HG03469 (cell line): ENCODE results near the gene SLC27A1.
A peak's percentile ranks its signal among the peaks of the same experiment; 100 is the strongest.

Experiments used
- ATAC-seq: cut with Tn5 transposase; IDR thresholded peaks from one replicate; pipeline ENCODE4 v1.9.1; 2021; ENCODE audit warnings: mild to moderate bottlenecking, moderate library complexity, moderate number of reproducible peaks; ENCODE audit not compliant: unreplicated experiment

SLC27A1 gene

GRCh38 chr19:17470068-17470841 lies at the start of gene SLC27A1:
SLC27A1 (plus strand) TSS chr19:17470524; CDS start chr19:17470541, 17 bp downstream.
- ATAC-seq: peak; percentile 72

DNA sequence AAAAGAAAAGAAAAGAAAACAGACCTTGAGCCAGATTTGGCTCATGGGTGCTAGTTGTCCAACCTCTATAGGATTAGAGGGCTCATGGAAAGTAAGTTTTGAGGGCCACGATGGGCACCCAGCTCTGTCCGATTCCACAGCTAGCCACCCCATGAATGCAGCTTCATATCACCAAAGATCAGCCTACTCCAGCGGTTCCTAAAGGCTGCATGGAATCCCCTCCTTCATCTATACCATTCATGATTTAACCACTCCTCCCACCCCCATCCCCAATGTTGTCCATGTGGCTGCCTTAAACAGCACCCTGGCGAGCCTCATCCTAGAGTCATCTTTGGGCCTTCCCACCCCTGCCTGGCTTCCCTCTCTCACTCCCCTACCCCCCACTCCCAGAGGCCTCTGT lies 48.4 kb upstream of the SLC27A1 start:
- no peak for ATAC-seq

GRCh38 chr19:17423429-17424208 lies 46.7 kb upstream of the SLC27A1 start:
- ATAC-seq: no peak

DNA sequence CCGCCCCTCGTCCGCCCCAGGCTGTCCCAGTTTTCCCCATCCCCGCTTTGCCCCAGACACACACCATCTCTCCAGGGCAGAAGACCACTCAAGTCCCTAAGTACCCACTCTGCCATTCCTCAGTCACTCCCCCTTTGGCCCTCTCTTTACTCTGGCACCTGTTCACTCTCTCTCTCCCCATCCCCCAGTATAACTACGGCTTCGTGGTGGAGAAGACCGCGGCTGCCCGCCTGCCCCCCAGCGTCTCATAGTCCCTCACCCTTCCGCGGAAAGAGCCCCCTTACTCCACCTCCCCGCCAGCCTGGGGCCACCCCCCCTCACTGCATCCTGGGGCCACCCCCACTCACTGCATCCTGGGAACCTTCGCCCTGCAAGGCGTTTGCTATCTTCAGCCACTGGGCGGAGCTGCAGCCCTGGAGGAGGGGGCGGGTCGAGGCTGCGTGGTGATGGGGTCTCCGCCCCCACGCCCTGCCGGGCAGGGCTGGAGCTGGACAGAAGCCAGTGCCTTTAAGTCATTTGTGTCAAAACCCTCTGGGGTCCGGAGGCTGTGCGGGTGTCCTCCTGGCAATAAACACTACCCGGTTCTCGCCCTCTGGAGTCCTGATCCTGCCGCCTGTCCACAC lies 45.5 kb upstream of the SLC27A1 start:
- ATAC-seq: no peak

GRCh38 chr19:17429641-17430113 lies 40.6 kb upstream of the SLC27A1 start:
- ATAC-seq: no peak

GRCh38 chr19:17431417-17431816 lies 38.9 kb upstream of the SLC27A1 start:
- ATAC-seq: no peak

DNA sequence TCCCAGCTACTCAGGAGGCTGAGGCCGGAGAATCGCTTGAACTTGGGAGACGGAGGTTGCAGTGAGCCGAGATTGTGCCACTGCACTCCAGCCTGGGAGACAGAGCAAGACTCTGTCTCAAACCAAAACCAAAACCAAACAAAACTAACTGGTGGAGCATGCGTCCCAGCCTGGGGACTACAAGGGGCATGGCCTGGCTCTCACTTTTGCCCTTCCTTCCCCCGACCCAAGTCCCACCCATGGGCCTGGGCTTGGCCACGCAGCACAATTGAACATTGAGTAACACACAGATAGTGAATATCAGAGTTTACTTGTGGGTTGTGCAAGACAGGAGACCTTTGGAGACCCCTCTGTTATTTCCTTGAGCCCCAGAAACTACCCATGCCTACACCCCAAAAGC lies 35.1 kb upstream of the SLC27A1 start:
- no peak for ATAC-seq

- no peak for ATAC-seq
Observed at GRCh38 chr19:17436094-17436873, 34.0 kb upstream of the SLC27A1 start.

DNA sequence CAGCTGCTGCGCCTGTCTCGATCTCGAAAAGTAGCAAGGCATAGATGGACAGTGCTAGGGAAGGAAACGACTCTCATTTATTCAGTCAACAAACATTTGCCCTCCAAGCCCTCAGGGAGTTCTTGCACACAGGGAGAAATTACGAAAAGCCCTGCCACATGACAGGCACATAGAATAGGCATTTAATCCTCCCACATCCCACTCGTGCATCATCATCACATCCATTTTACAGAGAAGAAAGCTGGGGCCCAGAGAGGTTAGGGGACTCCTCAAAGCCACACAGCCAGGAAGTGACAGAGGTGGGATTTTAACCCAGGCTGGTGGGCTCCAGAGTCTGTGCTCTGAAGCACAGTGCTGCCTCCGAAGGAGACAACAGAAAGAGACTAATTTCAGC lies 33.5 kb upstream of the SLC27A1 start:
- no peak for ATAC-seq

DNA sequence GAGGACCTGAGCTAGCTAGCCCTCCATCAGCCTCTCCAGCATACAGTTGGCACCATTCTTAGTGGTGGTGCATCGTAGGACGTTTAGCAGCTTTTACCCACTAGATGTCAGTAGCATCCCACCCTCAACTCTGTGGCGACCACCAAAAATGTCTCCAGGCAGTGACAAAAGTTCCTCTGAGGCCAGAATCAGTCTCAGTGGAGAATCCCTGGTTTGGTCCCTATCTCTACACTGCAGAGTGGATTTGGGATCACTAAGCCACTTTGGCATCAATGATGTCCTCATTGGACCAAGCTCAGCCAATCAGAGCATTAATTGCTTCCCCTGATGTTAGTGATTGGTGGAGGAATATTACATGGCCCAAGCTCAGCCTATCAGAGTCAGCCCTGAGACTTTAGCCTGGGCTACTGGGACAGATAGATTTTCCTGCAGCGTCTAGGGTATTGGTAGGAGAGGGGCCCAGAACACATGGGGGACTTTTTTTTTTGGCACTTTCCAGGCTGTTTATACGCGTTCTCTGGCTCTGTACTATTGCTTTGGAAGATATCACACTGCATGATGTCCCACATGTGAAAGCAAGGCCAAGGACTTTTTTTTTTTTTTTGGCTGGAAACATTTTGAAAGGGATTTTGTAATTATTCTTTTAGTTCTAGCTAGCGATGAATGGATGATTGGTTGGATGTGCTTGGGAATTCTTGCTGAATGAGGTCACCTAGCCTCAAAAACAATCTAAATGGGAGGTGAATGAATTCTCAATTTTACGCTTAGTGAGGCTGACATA lies 28.9 kb upstream of the SLC27A1 start:
- no peak for ATAC-seq

DNA sequence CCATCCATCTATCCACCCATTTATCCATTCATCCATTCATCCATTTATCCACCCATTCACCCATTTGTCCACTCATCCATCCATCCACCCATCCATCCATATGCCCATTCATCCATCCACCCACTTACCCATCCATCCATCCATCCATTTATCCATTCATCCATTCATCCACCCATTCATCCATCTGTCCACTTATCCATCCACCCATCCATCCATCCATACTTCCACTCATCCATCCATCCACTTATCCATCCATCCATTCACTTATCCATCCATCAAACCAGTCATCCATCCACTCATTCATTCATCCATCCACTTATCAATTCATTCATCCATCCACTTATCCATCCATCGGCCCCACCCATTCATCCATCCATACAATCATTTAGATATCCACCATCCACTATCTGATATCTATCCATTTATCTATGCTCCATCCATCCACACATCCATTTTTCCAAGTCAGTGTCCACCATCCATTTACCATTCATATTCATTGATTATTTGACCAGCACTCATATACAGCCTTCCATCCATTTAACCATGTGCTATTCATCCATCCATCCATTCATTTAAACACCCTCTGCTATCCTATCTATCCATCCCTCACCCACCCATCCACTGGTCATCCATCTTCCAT lies 24.7 kb upstream of the SLC27A1 start:
- ATAC-seq: no peak

DNA sequence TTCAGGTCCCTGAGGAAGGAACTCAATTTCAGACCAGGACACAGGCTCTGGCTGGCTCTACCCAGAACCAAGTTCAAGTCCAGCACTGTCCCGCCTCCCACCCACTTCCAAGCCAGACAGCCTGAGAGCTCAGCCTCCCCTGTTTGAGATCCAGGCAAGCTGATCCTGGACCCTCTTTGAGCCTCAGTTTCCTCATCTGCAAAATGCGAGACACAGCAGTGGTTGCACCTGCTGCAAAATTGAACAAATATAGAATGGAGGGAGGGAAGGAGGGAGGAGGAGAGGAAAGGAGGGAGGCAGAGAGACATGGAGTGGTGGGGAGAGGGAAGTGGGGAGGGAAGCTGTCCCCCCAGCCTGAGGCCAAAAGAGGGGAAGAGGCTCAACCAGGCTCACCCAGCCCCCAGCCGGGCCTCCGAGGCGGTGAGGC lies 22.6 kb upstream of the SLC27A1 start:
- ATAC-seq: no peak

- ATAC-seq: no peak
Observed at GRCh38 chr19:17448131-17448967, 22.0 kb upstream of the SLC27A1 start, which contains the start of gene TMEM221. TMEM221 (minus strand) TSS chr19:17448668; CDS start chr19:17448462, 206 bp downstream.

DNA sequence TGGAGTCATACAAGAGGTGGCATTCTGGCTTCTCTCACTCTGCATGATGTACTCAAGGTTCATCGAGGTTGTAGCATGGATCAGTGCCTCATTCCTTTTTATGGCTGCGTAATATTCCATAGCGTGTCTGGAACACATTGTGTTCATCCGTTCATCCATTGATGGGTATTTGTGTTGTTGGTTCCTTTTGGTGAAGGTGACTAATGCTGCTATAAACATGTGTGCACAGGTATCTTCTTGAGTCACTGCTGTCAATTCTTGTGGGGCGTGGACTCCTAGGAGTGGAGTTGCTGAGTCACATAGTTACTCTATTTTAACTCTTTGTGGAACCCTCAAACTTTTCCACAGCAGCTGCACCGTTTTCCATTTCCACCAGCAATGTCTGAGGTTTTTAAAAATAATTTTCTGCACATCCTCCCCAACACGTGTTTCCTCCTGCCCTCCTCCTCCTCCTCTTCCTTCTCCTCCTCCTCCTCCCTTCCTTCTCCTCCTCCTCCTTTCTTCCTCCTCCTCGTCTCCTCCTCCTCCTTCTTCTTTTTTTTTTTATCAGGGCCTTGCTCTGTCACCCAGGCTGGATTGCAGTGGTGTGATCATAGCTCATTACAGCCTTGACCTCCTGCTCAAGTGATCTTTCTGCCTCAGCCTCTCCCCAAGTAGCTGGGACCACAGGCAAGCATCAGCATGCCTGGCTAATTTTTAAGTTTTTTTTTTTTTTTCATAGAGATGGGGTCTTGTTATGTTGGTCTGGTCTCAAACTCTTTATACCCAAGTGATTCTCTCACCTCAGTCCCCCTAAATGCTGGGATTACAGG lies 19.9 kb upstream of the SLC27A1 start:
- no peak for ATAC-seq

DNA sequence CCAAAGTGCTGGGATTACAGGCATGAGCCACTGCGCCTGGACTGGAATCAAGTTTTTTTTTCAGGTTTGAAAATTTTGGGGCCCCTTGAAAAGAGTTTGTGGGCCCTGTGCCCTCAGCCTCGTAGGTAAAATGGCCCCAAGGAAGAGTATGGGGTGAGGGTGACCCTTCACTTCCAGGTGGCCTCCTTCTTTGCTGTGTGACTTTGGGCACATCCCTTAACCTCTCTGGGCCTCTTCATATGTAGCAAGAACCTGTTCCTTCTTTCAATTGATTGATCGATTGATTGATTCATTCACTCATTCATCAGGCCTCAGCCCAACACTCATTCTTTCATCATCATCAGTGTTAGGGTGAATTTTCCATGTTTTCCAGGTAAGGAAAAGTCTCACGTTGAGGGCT lies 18.5 kb upstream of the SLC27A1 start:
- no peak for ATAC-seq

- ATAC-seq: no peak
Observed at GRCh38 chr19:17454576-17455071, 15.7 kb upstream of the SLC27A1 start.

DNA sequence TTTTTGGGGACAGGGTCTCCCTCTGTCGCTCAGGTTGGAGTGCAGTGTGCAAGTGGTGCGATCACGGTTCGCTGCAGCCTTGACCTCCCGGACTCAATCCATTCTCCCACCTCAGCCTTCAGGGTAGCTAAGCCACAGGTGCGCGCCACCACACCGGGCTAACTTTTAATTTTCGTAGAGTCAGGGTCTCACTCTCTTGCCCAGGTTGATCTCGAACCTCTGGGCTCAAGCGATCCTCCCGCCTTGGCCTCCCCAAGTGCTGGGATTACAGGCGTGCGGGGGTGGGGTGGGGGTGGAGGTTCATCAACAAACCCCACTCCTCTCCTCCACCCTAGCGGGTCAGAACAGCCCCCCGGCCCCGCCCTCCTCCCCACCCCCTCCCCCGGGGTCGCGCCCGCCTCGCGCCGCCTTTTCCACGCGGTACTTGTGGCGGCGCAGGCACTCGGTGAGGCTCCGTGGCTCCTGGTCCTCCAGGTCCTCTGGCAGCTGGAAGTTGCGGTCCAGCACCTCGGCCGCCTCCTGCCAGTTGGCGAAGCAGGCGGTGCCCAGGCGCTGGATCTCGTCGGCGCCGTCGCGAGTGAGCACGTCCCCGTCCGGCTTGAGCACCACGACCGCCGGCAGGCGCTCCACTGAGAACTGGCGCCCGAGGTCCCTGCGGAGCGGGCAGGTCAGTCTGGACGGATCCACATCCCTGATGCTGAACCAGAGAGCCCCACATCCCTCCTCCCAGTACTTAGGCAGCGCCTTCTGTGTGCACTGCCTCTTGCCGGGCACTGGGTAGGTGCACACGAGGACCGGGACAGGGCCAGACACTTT lies 14.8 kb upstream of the SLC27A1 start:
- no peak for ATAC-seq
